Measurements from ENCODE around the gene RAB29.

The RAB29 gene

DNA sequence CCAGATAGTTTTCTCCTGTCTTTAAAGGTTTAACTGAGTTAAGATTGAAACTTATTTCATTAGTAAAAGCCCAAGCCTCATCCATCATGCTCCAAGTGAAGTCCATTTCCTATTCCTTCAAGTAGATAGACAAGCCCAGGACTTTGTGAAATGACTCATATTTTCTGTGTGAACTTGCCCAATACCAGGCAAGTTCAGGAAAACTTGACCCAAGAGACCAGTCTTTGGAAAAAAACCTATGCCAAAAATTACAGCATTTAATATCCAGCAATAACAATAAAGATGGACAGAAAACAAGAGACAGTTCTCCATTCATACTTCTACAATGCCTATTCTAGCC is 405 bp upstream of the RAB29 start:
- no peak for DNase-seq
- H3K27ac ChIP-seq: no peak overlapping the region
- TF ChIP-seq, protein P1, sequence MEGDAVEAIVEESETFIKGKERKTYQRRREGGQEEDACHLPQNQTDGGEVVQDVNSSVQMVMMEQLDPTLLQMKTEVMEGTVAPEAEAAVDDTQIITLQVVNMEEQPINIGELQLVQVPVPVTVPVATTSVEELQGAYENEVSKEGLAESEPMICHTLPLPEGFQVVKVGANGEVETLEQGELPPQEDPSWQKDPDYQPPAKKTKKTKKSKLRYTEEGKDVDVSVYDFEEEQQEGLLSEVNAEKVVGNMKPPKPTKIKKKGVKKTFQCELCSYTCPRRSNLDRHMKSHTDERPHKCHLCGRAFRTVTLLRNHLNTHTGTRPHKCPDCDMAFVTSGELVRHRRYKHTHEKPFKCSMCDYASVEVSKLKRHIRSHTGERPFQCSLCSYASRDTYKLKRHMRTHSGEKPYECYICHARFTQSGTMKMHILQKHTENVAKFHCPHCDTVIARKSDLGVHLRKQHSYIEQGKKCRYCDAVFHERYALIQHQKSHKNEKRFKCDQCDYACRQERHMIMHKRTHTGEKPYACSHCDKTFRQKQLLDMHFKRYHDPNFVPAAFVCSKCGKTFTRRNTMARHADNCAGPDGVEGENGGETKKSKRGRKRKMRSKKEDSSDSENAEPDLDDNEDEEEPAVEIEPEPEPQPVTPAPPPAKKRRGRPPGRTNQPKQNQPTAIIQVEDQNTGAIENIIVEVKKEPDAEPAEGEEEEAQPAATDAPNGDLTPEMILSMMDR (IDR thresholded peaks at IDR 0.05; ENCODE audit: low read depth, low read length): no peak
- no peaks in the 10 kb centered on the region for H3K36me3 ChIP-seq
- H3K27me3 ChIP-seq (ENCODE audit: insufficient read depth, low read depth, severe bottlenecking): no peaks in the 10 kb centered on the region
- peak overlapping the region; percentile 70 for H3K4me3 ChIP-seq (ENCODE audit: low read depth, low read length)
- H3K9me3 ChIP-seq (ENCODE audit: severe bottlenecking): peaks cover 7% of the 10 kb centered on the region

DNA sequence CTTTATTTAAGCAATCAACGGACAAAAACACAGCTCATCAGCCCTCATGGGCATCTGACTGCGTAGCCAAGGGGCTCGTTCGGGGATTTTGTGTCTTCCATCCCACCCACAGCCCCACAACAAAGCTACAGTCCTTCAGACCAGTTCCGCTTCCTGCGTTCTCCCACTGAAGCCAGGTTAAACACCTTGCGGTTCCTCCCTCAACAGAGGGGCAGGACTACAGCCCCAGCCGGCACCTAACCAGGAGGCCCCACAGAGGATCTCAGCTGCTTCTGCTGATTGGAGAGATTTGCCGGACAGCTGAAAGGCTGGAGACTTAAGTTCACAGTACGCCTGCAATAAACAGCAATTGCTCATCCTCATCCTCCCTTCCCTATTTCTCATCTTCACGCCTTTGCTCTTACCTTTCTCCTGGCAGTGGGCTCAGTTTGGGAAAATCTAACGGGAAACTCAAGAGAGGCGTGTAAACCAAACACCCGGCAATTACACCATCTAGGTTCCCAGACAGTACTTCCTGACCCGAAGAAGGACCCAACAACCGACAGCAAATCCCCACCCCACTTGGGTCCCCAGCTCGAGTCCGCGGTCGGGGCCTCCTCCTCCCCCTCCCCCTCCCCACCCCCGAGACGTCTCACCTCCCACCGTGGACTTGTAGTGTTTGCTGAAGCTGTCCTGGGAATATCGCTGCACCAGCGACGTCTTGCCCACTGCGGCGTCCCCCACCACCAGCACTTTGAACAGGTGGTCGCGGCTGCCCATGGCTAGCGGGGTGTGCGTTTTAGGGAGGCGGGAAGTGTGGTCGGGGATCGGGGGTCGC is 876 bp downstream of the RAB29 start:
- Histone ChIP-seq H3K36me3 (peaks cover 9% of the 10 kb centered on the region), H3K9me3 (ENCODE audit: severe bottlenecking) (peaks cover 7% of the 10 kb centered on the region), H3K4me3 (ENCODE audit: low read depth, low read length) (peak overlapping the region; percentile 70), H3K27ac (peak overlapping the region; percentile 23), H3K27me3 (ENCODE audit: insufficient read depth, low read depth, severe bottlenecking) (no peaks in the 10 kb centered on the region)
- TF ChIP-seq, protein P1 (IDR thresholded peaks at IDR 0.05; ENCODE audit: low read depth, low read length): no peak
- peak; percentile 86 for DNase-seq

DNA sequence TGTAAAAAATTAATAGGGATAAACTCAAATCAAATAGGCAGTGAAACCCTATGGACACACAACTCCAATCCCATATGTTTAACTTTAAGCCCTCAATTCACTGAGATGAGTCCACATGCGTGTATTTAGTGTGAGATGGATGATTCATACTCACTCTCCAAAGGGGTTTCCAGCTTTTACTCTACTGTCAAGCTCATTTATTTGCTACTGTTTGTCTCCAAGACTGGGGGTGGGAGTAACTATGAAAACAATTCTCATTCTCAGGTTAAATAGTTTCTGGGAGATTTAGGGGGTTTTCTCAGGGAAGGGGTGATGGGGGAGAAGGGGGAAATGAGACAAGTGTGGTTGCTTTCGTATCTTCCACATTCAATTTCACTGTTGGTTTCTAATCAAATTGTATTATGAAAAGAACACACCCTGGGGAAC is 2.7 kb downstream of the RAB29 start:
- H3K9me3 ChIP-seq (ENCODE audit: severe bottlenecking): peaks cover 7% of the 10 kb centered on the region
- TF ChIP-seq, protein P1 (IDR thresholded peaks at IDR 0.05; ENCODE audit: low read depth, low read length): no peak
- DNase-seq: no peak
- no peak overlapping the region for H3K27ac ChIP-seq
- H3K27me3 ChIP-seq (ENCODE audit: insufficient read depth, low read depth, severe bottlenecking): no peaks in the 10 kb centered on the region
- peaks cover 9% of the 10 kb centered on the region for H3K36me3 ChIP-seq
- no peak overlapping the region for H3K4me3 ChIP-seq (ENCODE audit: low read depth, low read length)

DNA sequence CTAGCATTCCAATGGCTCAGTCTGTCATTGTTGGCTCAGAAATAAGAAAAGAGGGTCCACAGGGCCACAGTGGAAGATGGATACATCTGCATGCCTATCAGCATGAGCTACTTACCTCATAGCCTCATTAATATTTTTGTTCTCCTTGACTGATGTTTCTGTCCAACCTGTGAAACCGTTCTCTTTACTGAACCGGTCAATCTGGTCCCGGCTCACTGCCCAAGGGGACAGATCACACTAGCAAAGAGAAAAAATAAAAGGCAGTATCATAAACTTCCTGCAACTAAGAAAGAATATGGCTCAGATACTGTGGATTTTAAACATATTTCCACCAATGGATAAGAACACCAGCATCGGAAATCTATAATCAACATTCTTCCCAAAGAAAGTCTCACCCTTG is 4.7 kb downstream of the RAB29 start:
- Histone ChIP-seq H3K9me3 (ENCODE audit: severe bottlenecking) (no peaks in the 10 kb centered on the region), H3K27ac (no peak overlapping the region), H3K36me3 (peaks cover 9% of the 10 kb centered on the region), H3K27me3 (ENCODE audit: insufficient read depth, low read depth, severe bottlenecking) (no peaks in the 10 kb centered on the region), H3K4me3 (ENCODE audit: low read depth, low read length) (no peak overlapping the region)
- TF ChIP-seq, protein P1 (IDR thresholded peaks at IDR 0.05; ENCODE audit: low read depth, low read length): no peak
- DNase-seq: no peak

DNA sequence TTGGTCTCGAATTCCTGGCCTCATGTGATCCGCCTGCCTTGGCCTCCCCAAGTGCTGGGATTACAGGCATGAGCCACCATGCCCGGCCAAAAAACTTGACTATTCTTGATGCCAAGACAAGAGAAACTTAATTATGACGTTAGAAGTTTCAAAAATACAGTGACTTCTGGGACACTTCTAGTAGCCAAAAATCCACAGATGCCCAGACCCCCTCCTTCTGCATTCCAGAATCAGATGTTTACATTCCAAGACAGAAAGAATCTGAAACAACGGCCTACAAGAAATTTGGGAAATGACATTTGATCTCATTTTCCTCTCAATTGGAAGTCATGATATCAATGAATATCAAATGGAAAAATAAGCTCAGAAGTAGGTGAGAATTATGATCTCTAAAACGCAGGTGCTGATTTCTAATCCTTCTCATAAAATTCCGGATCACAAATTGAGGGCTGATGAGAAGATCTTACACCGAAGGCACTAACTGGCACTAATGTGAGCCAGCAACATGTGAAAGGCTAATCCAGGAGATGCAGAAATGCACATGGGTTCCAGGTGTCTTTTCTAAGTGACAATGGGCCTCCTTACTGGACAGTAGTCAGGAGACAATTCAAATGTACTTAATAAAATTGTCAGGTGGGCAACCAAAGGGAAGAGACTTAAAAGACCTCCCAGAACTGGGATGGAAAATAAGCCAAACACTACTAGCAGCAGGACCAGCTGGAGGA is 5.5 kb downstream of the RAB29 start:
- DNase-seq: no peak
- TF ChIP-seq, protein P1 (IDR thresholded peaks at IDR 0.05; ENCODE audit: low read depth, low read length): no peak
- H3K4me3 ChIP-seq (ENCODE audit: low read depth, low read length): no peak overlapping the region
- no peaks in the 10 kb centered on the region for H3K9me3 ChIP-seq (ENCODE audit: severe bottlenecking)
- H3K27me3 ChIP-seq (ENCODE audit: insufficient read depth, low read depth, severe bottlenecking): no peaks in the 10 kb centered on the region
- no peak overlapping the region for H3K27ac ChIP-seq
- peaks cover 9% of the 10 kb centered on the region for H3K36me3 ChIP-seq

Data from WERI-Rb-1 (cell line).